Kidney (tissue), 14 donors: Measurements from ENCODE around the gene SLC7A9. TPM values are rescaled to one million over a fixed set of nuclear protein-coding genes. Genes with fewer than 3 reads are reported as not detected.

Experiments used
- DNase-seq, 5 donors: peaks; one replicate each; pipeline ENCODE4 v3.0.0-alpha.2; 2013 to 2020
- FAIRE-seq: peaks from 2 replicates; lab custom pipeline; 2012; peaks lifted over from hg19 to GRCh38; lab: Jason Lieb, UNC
- H3K27ac ChIP-seq, 2 donors: one replicate each; pipeline ENCODE4 v1.7.0; 2013; ENCODE audit warnings: low read depth in 2 of 2, low read length in 2 of 2, inconsistent platforms in 1 of 2
- H3K27me3 ChIP-seq: one replicate; pipeline ENCODE4 v1.7.1; 2013; ENCODE audit warnings: low read length, inconsistent platforms; ENCODE audit not compliant: control insufficient read depth, insufficient read depth
- H3K36me3 ChIP-seq, 3 donors: one replicate each; pipeline versions ENCODE4 v1.7.0 to v1.7.1; 2013; ENCODE audit warnings: low read length in 3 of 3, control low read depth in 1 of 3, inconsistent platforms in 1 of 3; ENCODE audit not compliant: insufficient read depth in 3 of 3, control insufficient read depth in 2 of 3
- H3K4me1 ChIP-seq, 3 donors: one replicate each; pipeline versions ENCODE4 v1.7.0 to v1.7.1; 2013; ENCODE audit warnings: low read length in 3 of 3, inconsistent platforms in 1 of 3, low read depth in 1 of 3; ENCODE audit not compliant: control insufficient read depth in 2 of 3, insufficient read depth in 2 of 3
- H3K4me3 ChIP-seq, 3 donors: one replicate each; pipeline versions ENCODE4 v1.7.0 to v1.8.1; 2013; ENCODE audit warnings: low read length in 3 of 3, control low read depth in 1 of 3, inconsistent platforms in 1 of 3
- H3K9ac ChIP-seq, 3 donors: one replicate each; pipeline versions ENCODE4 v1.7.0 to v1.7.1; 2013; ENCODE audit warnings: low read length in 3 of 3, control low read depth in 1 of 3, inconsistent platforms in 1 of 3
- H3K9me3 ChIP-seq, 3 donors: one replicate each; pipeline versions ENCODE4 v1.7.0 to v1.7.1; 2013; ENCODE audit warnings: low read length in 3 of 3, control low read depth in 1 of 3, inconsistent platforms in 1 of 3; ENCODE audit not compliant: control insufficient read depth in 2 of 3, insufficient read depth in 1 of 3
- intact Hi-C: fragments of 100-400 bp; cut with DNase I; formaldehyde crosslinking; loops from one replicate; pipeline ENCODE4 v1.11.1; 2022
- polyA plus RNA-seq: library from polyadenylated mRNA; stranded (reverse); fragments of 350-450 nt; fragmentation: Illumina TruSeq; extraction: RNeasy Lipid Tissue Mini Kit (QIAGEN cat#74804); gene quantifications from one replicate; pipeline ENCODE4 v1.2.3, GENCODE V29; 2014; ENCODE audit warnings: low read depth, low replicate concordance; ENCODE audit not compliant: insufficient read depth
- total RNA-seq: library from RNA; stranded (reverse); fragmentation: NEBNext Ultra II Directional; extraction: Animal tissue kit (Norgen Biotek cat#: 25700); gene quantifications from one replicate; pipeline ENCODE4 v1.2.1, GENCODE V29; 2021
- TF ChIP-seq, protein P1 (sequence below): IDR thresholded peaks from 3 replicates; pipeline ENCODE4 v1.5.1; 2012; ENCODE audit warnings: mild to moderate bottlenecking, moderate library complexity, borderline replicate concordance; ENCODE audit not compliant: insufficient read depth; ENCODE audit errors: extremely low read depth
- donor health status: control.
- donor health status: control.
- donor health status: control.
- donor health status: control.
- donor health status: control.
- donor health status: DM: yes; HTN: yes; CAD: no.
- donor health status: Normal renal cell carcinoma (clear cell type).

The SLC7A9 gene
- total and polyA plus RNA-seq, 2 donors from 2014 or later = 2.6 to 40.0 TPM

DNA sequence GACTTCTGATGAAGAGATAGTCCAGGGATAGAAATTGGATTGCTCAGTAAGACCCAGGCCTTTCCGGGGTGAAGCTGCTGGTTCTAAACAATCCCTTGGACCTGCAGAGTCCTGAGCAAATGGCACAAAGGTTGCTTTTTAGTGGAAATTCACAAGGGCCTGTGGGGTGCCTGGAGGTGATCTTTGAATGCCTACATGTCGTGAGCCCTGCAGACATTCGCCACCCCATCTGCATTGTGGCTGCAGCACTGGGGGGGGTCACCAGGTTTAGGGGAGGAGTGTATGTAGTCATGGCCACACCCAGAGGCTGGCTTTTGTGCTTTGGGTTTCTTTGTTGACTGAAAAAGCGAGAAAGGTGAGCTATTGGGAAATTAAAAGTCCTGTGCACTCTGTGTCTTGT is 41.4 kb downstream of the SLC7A9 start:
- intact Hi-C loops = no loop called here
- TF ChIP-seq, protein P1, sequence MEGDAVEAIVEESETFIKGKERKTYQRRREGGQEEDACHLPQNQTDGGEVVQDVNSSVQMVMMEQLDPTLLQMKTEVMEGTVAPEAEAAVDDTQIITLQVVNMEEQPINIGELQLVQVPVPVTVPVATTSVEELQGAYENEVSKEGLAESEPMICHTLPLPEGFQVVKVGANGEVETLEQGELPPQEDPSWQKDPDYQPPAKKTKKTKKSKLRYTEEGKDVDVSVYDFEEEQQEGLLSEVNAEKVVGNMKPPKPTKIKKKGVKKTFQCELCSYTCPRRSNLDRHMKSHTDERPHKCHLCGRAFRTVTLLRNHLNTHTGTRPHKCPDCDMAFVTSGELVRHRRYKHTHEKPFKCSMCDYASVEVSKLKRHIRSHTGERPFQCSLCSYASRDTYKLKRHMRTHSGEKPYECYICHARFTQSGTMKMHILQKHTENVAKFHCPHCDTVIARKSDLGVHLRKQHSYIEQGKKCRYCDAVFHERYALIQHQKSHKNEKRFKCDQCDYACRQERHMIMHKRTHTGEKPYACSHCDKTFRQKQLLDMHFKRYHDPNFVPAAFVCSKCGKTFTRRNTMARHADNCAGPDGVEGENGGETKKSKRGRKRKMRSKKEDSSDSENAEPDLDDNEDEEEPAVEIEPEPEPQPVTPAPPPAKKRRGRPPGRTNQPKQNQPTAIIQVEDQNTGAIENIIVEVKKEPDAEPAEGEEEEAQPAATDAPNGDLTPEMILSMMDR = no peak
- Histone ChIP-seq H3K9me3 (no peaks in the 10 kb centered on the region), H3K4me1 (peaks cover 0 to 5% (median 0%) of the 10 kb centered on the region in 3 donors), H3K27ac (no peak overlapping the region), H3K27me3 (no peaks in the 10 kb centered on the region), H3K4me3 (no peak overlapping the region), H3K9ac (no peak overlapping the region), H3K36me3 (peaks cover 0 to 15% (median 0%) of the 10 kb centered on the region in 3 donors)
- no peak for FAIRE-seq
- no peak for DNase-seq

DNA sequence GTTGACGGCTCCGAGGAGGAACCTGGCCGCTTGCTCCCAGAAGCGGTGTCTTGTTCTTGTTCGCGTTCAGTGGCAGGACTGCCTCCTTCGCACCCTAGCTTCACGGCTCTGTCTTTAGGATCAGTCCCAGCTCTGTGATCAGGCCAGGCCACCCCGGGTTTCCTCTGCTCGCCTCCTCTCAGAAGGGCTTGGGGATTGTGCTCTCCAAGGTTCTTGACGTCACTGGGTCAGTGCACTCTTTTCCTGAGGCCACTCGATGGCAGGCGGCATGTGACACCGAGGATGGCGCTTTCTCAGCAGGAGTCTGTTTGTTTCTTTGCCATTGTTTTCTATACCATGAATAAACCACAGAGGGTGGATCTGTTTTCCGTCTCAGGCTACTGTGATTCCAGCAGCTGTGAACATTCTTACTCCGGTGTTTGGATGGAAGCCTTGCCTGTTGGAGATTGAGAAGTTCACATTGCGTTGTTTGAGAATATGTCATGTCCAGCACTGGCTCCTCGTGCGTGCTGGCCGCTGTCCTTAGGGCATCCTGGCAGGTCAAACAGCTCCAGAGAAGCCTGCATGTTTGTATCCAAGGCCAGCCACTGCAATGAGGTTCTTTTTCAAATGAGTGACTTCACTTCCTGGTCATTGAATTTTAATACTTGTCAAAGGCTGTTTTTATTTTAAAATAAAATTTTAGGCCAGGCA is 44.5 kb downstream of the SLC7A9 start:
- no peak overlapping the region for H3K27ac ChIP-seq
- intact Hi-C loops = no loop called here
- H3K36me3 ChIP-seq = peaks cover 0 to 9% (median 0%) of the 10 kb centered on the region in 3 donors
- peaks cover 0 to 5% (median 0%) of the 10 kb centered on the region in 3 donors for H3K4me1 ChIP-seq
- peak in 1 of 5 donors; percentile 37 for DNase-seq
- H3K27me3 ChIP-seq = no peaks in the 10 kb centered on the region
- no peak overlapping the region for H3K4me3 ChIP-seq
- TF ChIP-seq, protein P1 = no peak
- no peak overlapping the region for H3K9ac ChIP-seq
- no peaks in the 10 kb centered on the region for H3K9me3 ChIP-seq
- no peak for FAIRE-seq

DNA sequence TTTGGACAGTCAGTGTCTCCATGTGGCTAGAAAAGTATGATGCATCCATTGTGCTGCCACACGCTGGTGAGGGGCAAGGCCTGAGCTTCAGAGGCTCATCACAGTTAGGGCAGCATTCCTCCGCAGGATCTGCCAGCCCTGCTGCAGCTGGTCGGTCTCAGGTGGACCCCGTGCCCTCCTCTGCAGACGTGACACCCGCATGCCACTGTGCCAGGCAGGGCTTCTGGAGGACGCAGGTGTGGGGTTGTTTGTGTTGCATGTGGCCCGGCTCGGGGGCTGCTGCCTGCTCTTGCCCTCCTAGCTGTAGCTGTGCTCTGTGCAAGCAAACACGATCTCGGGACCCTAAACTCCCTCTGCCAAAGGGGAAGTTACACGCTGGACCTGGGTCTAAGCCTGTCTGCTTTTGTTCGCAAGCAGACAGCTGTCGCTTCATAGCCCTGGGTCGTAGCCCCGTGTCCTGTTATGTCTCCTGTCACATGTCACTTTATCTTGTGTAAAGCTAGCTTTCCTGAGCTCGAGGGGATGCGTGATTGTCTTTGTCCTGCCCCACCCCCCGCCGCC is 45.3 kb downstream of the SLC7A9 start:
- peak in 4 of 5 donors; percentile 46 to 60 (median 54) for DNase-seq
- Histone ChIP-seq H3K4me1 (peaks cover 0 to 5% (median 0%) of the 10 kb centered on the region in 3 donors), H3K36me3 (peaks cover 0 to 7% (median 0%) of the 10 kb centered on the region in 3 donors), H3K4me3 (no peak overlapping the region), H3K27me3 (no peaks in the 10 kb centered on the region), H3K27ac (no peak overlapping the region), H3K9ac (no peak overlapping the region), H3K9me3 (no peaks in the 10 kb centered on the region)
- no peak for FAIRE-seq
- intact Hi-C loops = no loop called here
- TF ChIP-seq, protein P1 = no peak
